HepG2 (cell line): ENCODE data around the gene HOXD8. TPM values are rescaled to one million over a fixed set of nuclear protein-coding genes. Genes with fewer than 3 reads are reported as not detected.

Experiments used
- BRD4 ChIP-seq: sonication (generic); formaldehyde crosslinking; IDR thresholded peaks from 2 replicates; pipeline ENCODE4 v1.4.0; 2020; ENCODE audit warnings: missing genetic modification reagents
- FOXC1 ChIP-seq: sonication (generic); formaldehyde crosslinking; IDR thresholded peaks from 2 replicates; pipeline ENCODE4 v1.8.0; 2022; ENCODE audit warnings: mild to moderate bottlenecking, missing genetic modification reagents, borderline replicate concordance
- HDAC6 ChIP-seq: fragments of 200-600 bp; sonication (generic); IDR thresholded peaks from 2 replicates; pipeline ENCODE4 v1.7.0; 2017; ENCODE audit warnings: mild to moderate bottlenecking, antibody characterized with exemption, low read length, low read depth
- HMG20A ChIP-seq: IDR thresholded peaks from 2 replicates; pipeline ENCODE4 v1.6.1; 2016; ENCODE audit warnings: borderline replicate concordance
- NR3C1 ChIP-seq: sonication (generic); formaldehyde crosslinking; IDR thresholded peaks from 2 replicates; pipeline ENCODE4 v1.4.0; 2020; ENCODE audit warnings: missing genetic modification reagents
- PHF20 ChIP-seq: sonication (generic); formaldehyde crosslinking; IDR thresholded peaks from 2 replicates; pipeline ENCODE4 v1.5.0; 2020; ENCODE audit warnings: mild to moderate bottlenecking, missing genetic modification reagents
- RARG ChIP-seq: sonication (generic); formaldehyde crosslinking; IDR thresholded peaks from 2 replicates; pipeline ENCODE4 v1.4.0; 2020; ENCODE audit warnings: low read depth, mild to moderate bottlenecking, missing genetic modification reagents
- SIN3A ChIP-seq: IDR thresholded peaks from 2 replicates; pipeline ENCODE4 v1.6.1; 2011; ENCODE audit warnings: low read depth, mild to moderate bottlenecking, control low read depth, low read length, borderline replicate concordance
- ZNF260 ChIP-seq: sonication (generic); formaldehyde crosslinking; IDR thresholded peaks from 2 replicates; pipeline ENCODE4 v1.4.0; 2020; ENCODE audit warnings: missing genetic modification reagents, low read depth, mild to moderate bottlenecking, borderline replicate concordance
- ZNF441 ChIP-seq: sonication (generic); formaldehyde crosslinking; IDR thresholded peaks from 2 replicates; pipeline ENCODE4 v1.7.0; 2021; ENCODE audit warnings: missing genetic modification reagents, borderline replicate concordance
- ZNF614 ChIP-seq: IDR thresholded peaks from 2 replicates; pipeline ENCODE4 v1.6.1; 2018; ENCODE audit warnings: missing biosample characterization, missing genetic modification reagents, inconsistent platforms, borderline replicate concordance
- ZNF83 ChIP-seq: sonication (generic); formaldehyde crosslinking; IDR thresholded peaks from 2 replicates; pipeline ENCODE4 v1.4.0; 2020; ENCODE audit warnings: missing genetic modification reagents, mild to moderate bottlenecking, borderline replicate concordance
- polyA plus RNA-seq, 8 experiments: library from polyadenylated mRNA; depleted of rRNA in 3 of 8; stranded (reverse) in 7 of 8; unstranded in 1 of 8; fragments of >200 nt; fragmentation: Illumina TruSeq in 4 of 8; extraction: Trizol in 4 of 8; gene quantifications; 2 replicates each; pipeline versions ENCODE4 v1.2.1 to v1.2.3, GENCODE V29; 2011 to 2016; ENCODE audit warnings: low read depth in 4 of 8, missing spikeins in 1 of 8, mixed read lengths in 1 of 8; ENCODE audit not compliant: insufficient read depth in 1 of 8
- total RNA-seq, 5 experiments: library from RNA; depleted of rRNA; stranded (reverse); fragments of >200 nt; fragmentation: Illumina TruSeq; extraction: Trizol; gene quantifications; 2 replicates each; pipeline ENCODE4 v1.2.3, GENCODE V29; 2016; ENCODE audit warnings: low read depth in 1 of 5
- TF ChIP-seq, protein P1 (sequence below): sonication (generic); formaldehyde crosslinking; IDR thresholded peaks from 2 replicates; pipeline ENCODE4 v1.8.1; 2023; ENCODE audit warnings: mild to moderate bottlenecking, inconsistent platforms, moderate library complexity, missing genetic modification reagents, borderline replicate concordance
- TF ChIP-seq, protein P2 (sequence below), 2 experiments: sonication (generic) in 1 of 2; formaldehyde crosslinking in 1 of 2; IDR thresholded peaks; 2 replicates each; pipeline versions ENCODE4 v1.5.1 to v1.6.1; 2011 to 2020; ENCODE audit warnings: borderline replicate concordance in 1 of 2, low read depth in 1 of 2, low read length in 1 of 2, mild to moderate bottlenecking in 1 of 2, missing genetic modification reagents in 1 of 2, moderate library complexity in 1 of 2
- TF ChIP-seq, protein P3 (sequence below): sonication (generic); formaldehyde crosslinking; IDR thresholded peaks from 2 replicates; pipeline ENCODE4 v1.8.1; 2022; ENCODE audit warnings: mild to moderate bottlenecking, missing genetic modification reagents
- TF ChIP-seq, protein P4 (sequence below): sonication (generic); formaldehyde crosslinking; conservative IDR thresholded peaks from 2 replicates; pipeline ENCODE4 v1.8.1; 2023; ENCODE audit warnings: missing genetic modification reagents
- TF ChIP-seq, protein P5 (sequence below): sonication (generic); formaldehyde crosslinking; IDR thresholded peaks from 2 replicates; pipeline ENCODE4 v1.4.0; 2020; ENCODE audit warnings: missing genetic modification reagents, borderline replicate concordance

HOXD8 gene
- total and polyA plus RNA-seq, 2 of the 13 experiments (the other 11 are each of a cell fraction or from before 2014, with no cell fraction given), result not detected

DNA sequence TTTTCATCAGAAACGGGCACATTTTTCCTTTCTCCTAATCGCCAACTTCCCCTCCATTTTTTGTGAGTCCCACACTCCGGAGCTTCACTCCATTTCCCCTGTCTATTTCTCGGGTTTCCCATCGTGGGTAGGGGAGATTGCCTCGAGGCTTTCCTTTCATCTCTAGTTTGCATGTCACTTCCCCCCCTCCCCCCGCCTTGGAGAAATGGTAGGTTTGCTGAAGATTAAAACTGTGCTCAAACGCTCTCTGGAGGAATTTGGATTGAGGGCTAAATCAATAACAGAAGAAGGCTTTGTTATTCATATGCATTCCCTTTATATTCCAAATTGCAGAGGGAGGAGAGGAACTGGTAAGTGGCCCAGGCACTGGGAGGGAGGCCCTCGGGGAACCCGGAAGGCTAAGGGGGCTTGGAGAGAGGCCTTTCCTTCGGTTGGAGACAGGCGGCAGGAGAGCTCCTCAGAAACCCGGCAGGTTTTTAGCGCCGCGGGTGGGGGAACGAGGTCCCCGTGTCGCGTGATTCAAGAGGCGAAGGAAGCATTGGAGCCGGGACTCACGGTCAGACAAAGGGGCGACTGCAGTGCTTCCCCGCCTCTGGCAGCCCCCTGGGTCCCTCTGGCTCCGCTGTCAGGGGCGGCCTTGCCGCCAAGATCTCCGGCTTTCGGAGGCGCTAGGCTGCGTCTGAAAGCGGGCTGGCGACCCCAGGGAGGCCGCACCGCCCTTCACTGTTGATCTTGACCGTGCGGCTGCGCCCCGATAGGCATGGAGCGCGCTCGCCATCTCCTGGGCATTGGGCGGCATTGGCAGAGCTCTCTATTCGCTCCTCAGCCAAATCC lies 32.3 kb upstream of the HOXD8 start (continued):
- TF ChIP-seq, protein P1, sequence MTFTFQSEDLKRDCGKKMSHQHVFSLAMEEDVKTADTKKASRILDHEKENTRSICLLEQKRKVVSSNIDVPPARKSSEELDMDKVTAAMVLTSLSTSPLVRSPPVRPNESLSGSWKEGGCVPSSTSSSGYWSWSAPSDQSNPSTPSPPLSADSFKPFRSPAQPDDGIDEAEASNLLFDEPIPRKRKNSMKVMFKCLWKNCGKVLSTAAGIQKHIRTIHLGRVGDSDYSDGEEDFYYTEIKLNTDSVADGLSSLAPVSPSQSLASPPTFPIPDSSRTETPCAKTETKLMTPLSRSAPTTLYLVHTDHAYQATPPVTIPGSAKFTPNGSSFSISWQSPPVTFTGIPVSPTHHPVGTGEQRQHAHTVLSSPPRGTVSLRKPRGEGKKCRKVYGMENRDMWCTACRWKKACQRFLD (CRISPR knock-in tag), result no peak
- TF ChIP-seq HMG20A, result no peak
- no peak for TF ChIP-seq BRD4
- TF ChIP-seq, protein P2, sequence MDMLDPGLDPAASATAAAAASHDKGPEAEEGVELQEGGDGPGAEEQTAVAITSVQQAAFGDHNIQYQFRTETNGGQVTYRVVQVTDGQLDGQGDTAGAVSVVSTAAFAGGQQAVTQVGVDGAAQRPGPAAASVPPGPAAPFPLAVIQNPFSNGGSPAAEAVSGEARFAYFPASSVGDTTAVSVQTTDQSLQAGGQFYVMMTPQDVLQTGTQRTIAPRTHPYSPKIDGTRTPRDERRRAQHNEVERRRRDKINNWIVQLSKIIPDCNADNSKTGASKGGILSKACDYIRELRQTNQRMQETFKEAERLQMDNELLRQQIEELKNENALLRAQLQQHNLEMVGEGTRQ (IDR thresholded peaks at IDR 0.05; ENCODE audit: low read depth, low read length), result no peak
- TF ChIP-seq, protein P2 (CRISPR knock-in tag; IDR thresholded peaks at IDR 0.05; ENCODE audit: borderline replicate concordance), result 0 out of 2 replicates have a peak, but pooled peaks have one; percentile 23
- peak; percentile 32; the same call in 1 of the 2 replicates for TF ChIP-seq PHF20 (CRISPR knock-in tag)
- no peak for TF ChIP-seq RARG (CRISPR knock-in tag)
- TF ChIP-seq ZNF441 (CRISPR knock-in tag), result no peak
- TF ChIP-seq, protein P3, sequence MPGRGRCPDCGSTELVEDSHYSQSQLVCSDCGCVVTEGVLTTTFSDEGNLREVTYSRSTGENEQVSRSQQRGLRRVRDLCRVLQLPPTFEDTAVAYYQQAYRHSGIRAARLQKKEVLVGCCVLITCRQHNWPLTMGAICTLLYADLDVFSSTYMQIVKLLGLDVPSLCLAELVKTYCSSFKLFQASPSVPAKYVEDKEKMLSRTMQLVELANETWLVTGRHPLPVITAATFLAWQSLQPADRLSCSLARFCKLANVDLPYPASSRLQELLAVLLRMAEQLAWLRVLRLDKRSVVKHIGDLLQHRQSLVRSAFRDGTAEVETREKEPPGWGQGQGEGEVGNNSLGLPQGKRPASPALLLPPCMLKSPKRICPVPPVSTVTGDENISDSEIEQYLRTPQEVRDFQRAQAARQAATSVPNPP (CRISPR knock-in tag), result no peak
- TF ChIP-seq FOXC1 (CRISPR knock-in tag), result no peak; the same call in 1 of the 2 replicates
- no peak for TF ChIP-seq ZNF260 (CRISPR knock-in tag)
- no peak for TF ChIP-seq NR3C1
- TF ChIP-seq, protein P4, sequence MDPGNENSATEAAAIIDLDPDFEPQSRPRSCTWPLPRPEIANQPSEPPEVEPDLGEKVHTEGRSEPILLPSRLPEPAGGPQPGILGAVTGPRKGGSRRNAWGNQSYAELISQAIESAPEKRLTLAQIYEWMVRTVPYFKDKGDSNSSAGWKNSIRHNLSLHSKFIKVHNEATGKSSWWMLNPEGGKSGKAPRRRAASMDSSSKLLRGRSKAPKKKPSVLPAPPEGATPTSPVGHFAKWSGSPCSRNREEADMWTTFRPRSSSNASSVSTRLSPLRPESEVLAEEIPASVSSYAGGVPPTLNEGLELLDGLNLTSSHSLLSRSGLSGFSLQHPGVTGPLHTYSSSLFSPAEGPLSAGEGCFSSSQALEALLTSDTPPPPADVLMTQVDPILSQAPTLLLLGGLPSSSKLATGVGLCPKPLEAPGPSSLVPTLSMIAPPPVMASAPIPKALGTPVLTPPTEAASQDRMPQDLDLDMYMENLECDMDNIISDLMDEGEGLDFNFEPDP, result no peak
- no peak for TF ChIP-seq HDAC6
- no peak for TF ChIP-seq SIN3A
- TF ChIP-seq, protein P5, sequence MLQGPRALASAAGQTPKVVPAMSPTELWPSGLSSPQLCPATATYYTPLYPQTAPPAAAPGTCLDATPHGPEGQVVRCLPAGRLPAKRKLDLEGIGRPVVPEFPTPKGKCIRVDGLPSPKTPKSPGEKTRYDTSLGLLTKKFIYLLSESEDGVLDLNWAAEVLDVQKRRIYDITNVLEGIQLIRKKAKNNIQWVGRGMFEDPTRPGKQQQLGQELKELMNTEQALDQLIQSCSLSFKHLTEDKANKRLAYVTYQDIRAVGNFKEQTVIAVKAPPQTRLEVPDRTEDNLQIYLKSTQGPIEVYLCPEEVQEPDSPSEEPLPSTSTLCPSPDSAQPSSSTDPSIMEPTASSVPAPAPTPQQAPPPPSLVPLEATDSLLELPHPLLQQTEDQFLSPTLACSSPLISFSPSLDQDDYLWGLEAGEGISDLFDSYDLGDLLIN (CRISPR knock-in tag), result no peak
- TF ChIP-seq ZNF614 (CRISPR knock-in tag), result peak; percentile 67; the same call in 1 of the 2 replicates
- TF ChIP-seq ZNF83 (CRISPR knock-in tag), result no peak
